Peyer's patch (tissue), 4 donors: Measurements from ENCODE around the gene OR2T4.

ENCODE experiments used
- POLR2A ChIP-seq, 2 donors: fragments of 450-650 bp; IDR thresholded peaks; one replicate each; pipeline ENCODE4 v1.5.1; 2017; ENCODE audit warnings: antibody characterized with exemption in 2 of 2, mild to moderate bottlenecking in 2 of 2, moderate library complexity in 2 of 2
- TF ChIP-seq, protein P1 (sequence below), 6 experiments: fragments of 450-650 bp in 4 of 6; fragments of 200-600 bp in 2 of 6; sonication (generic) in 1 of 6; IDR thresholded peaks; one replicate each; pipeline ENCODE4 v1.5.1; 2017 to 2019; ENCODE audit warnings: antibody characterized with exemption in 6 of 6, mild to moderate bottlenecking in 3 of 6, moderate library complexity in 1 of 6

- TF ChIP-seq POLR2A (IDR thresholded peaks at IDR 0.05): no peak
- TF ChIP-seq, protein P1, sequence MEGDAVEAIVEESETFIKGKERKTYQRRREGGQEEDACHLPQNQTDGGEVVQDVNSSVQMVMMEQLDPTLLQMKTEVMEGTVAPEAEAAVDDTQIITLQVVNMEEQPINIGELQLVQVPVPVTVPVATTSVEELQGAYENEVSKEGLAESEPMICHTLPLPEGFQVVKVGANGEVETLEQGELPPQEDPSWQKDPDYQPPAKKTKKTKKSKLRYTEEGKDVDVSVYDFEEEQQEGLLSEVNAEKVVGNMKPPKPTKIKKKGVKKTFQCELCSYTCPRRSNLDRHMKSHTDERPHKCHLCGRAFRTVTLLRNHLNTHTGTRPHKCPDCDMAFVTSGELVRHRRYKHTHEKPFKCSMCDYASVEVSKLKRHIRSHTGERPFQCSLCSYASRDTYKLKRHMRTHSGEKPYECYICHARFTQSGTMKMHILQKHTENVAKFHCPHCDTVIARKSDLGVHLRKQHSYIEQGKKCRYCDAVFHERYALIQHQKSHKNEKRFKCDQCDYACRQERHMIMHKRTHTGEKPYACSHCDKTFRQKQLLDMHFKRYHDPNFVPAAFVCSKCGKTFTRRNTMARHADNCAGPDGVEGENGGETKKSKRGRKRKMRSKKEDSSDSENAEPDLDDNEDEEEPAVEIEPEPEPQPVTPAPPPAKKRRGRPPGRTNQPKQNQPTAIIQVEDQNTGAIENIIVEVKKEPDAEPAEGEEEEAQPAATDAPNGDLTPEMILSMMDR (IDR thresholded peaks at IDR 0.05): no peak
Measured at GRCh38 chr1:248380854-248381253, 19.4 kb downstream of the OR2T4 start.
